ENCODE measurements around the gene ERICH4. TPM values are rescaled to one million over a fixed set of nuclear protein-coding genes. Genes with fewer than 3 reads are reported as not detected.

The ERICH4 gene
- total and polyA plus RNA-seq, 2 of the 13 experiments (the other 11 are each of a cell fraction or from before 2014, with no cell fraction given) = 0.40 to 0.64 TPM

DNA sequence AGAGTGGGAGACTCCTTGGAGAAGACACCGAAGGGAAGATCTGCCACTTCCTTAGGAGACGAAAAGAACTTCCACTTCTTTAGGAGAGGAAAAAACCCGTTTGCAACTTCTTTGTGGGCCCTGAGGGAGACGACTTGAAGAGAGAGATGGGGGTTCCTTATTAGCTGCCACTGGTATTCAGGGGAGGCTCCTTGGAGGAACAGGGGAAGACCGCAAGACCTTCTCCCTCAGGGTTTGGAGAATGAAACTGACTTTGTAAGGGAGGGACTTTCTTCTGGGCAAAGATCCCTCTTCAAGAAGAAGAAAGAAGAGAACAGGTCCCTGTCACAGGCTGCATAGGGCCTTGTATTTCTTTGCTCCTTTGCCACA, 44.9 kb upstream of the ERICH4 start (continued):
- TF ChIP-seq, protein P1, sequence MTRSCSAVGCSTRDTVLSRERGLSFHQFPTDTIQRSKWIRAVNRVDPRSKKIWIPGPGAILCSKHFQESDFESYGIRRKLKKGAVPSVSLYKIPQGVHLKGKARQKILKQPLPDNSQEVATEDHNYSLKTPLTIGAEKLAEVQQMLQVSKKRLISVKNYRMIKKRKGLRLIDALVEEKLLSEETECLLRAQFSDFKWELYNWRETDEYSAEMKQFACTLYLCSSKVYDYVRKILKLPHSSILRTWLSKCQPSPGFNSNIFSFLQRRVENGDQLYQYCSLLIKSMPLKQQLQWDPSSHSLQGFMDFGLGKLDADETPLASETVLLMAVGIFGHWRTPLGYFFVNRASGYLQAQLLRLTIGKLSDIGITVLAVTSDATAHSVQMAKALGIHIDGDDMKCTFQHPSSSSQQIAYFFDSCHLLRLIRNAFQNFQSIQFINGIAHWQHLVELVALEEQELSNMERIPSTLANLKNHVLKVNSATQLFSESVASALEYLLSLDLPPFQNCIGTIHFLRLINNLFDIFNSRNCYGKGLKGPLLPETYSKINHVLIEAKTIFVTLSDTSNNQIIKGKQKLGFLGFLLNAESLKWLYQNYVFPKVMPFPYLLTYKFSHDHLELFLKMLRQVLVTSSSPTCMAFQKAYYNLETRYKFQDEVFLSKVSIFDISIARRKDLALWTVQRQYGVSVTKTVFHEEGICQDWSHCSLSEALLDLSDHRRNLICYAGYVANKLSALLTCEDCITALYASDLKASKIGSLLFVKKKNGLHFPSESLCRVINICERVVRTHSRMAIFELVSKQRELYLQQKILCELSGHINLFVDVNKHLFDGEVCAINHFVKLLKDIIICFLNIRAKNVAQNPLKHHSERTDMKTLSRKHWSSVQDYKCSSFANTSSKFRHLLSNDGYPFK (CRISPR knock-in tag; IDR thresholded peaks at IDR 0.05; ENCODE audit: borderline replicate concordance) = no peak
- TF ChIP-seq ZNF546 (CRISPR knock-in tag; conservative IDR thresholded peaks at IDR 0.05) (0 out of 2 replicates have a peak, but pooled peaks have one; percentile 8), CHD4 (IDR thresholded peaks at IDR 0.05; ENCODE audit: borderline replicate concordance, low read length) (no peak), SYNCRIP (IDR thresholded peaks at IDR 0.05; ENCODE audit: insufficient read depth, low read depth, low read length) (no peak), ZUFSP (CRISPR knock-in tag; IDR thresholded peaks at IDR 0.05; ENCODE audit: borderline replicate concordance) (no peak), PCBP2 (optimal IDR thresholded peaks at IDR 0.05; ENCODE audit: low read depth, low read length, poor library complexity, severe bottlenecking) (no peak), SALL2 (CRISPR knock-in tag; IDR thresholded peaks at IDR 0.05) (no peak), CEBPB (IDR thresholded peaks at IDR 0.05; ENCODE audit: borderline replicate concordance, low read depth, low read length) (no peak)
- TF ChIP-seq, protein P2, sequence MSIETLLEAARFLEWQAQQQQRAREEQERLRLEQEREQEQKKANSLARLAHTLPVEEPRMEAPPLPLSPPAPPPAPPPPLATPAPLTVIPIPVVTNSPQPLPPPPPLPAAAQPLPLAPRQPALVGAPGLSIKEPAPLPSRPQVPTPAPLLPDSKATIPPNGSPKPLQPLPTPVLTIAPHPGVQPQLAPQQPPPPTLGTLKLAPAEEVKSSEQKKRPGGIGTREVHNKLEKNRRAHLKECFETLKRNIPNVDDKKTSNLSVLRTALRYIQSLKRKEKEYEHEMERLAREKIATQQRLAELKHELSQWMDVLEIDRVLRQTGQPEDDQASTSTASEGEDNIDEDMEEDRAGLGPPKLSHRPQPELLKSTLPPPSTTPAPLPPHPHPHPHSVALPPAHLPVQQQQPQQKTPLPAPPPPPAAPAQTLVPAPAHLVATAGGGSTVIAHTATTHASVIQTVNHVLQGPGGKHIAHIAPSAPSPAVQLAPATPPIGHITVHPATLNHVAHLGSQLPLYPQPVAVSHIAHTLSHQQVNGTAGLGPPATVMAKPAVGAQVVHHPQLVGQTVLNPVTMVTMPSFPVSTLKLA (IDR thresholded peaks at IDR 0.05) = no peak
- TF ChIP-seq, protein P3, sequence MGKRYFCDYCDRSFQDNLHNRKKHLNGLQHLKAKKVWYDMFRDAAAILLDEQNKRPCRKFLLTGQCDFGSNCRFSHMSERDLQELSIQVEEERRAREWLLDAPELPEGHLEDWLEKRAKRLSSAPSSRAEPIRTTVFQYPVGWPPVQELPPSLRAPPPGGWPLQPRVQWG (CRISPR knock-in tag; IDR thresholded peaks at IDR 0.05; ENCODE audit: borderline replicate concordance, low read depth) = no peak
- TF ChIP-seq, protein P4, sequence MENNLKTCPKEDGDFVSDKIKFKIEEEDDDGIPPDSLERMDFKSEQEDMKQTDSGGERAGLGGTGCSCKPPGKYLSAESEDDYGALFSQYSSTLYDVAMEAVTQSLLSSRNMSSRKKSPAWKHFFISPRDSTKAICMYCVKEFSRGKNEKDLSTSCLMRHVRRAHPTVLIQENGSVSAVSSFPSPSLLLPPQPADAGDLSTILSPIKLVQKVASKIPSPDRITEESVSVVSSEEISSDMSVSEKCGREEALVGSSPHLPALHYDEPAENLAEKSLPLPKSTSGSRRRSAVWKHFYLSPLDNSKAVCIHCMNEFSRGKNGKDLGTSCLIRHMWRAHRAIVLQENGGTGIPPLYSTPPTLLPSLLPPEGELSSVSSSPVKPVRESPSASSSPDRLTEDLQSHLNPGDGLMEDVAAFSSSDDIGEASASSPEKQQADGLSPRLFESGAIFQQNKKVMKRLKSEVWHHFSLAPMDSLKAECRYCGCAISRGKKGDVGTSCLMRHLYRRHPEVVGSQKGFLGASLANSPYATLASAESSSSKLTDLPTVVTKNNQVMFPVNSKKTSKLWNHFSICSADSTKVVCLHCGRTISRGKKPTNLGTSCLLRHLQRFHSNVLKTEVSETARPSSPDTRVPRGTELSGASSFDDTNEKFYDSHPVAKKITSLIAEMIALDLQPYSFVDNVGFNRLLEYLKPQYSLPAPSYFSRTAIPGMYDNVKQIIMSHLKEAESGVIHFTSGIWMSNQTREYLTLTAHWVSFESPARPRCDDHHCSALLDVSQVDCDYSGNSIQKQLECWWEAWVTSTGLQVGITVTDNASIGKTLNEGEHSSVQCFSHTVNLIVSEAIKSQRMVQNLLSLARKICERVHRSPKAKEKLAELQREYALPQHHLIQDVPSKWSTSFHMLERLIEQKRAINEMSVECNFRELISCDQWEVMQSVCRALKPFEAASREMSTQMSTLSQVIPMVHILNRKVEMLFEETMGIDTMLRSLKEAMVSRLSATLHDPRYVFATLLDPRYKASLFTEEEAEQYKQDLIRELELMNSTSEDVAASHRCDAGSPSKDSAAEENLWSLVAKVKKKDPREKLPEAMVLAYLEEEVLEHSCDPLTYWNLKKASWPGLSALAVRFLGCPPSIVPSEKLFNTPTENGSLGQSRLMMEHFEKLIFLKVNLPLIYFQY (CRISPR knock-in tag; IDR thresholded peaks at IDR 0.05; ENCODE audit: borderline replicate concordance) = no peak

Data from HepG2 (cell line).